CD1c-positive myeloid dendritic cell (primary cell): ENCODE results near the gene CD68.
"Not testable (repeated sequence)": the region's sequence is repeated elsewhere in the genome, so short reads cannot be mapped to it uniquely, and the experiment has no call there.

Source experiments
- DNase-seq: peaks from one replicate; pipeline ENCODE4 v3.0.0-alpha.2; 2016; ENCODE audit errors: extremely low spot score

Gene CD68

DNA sequence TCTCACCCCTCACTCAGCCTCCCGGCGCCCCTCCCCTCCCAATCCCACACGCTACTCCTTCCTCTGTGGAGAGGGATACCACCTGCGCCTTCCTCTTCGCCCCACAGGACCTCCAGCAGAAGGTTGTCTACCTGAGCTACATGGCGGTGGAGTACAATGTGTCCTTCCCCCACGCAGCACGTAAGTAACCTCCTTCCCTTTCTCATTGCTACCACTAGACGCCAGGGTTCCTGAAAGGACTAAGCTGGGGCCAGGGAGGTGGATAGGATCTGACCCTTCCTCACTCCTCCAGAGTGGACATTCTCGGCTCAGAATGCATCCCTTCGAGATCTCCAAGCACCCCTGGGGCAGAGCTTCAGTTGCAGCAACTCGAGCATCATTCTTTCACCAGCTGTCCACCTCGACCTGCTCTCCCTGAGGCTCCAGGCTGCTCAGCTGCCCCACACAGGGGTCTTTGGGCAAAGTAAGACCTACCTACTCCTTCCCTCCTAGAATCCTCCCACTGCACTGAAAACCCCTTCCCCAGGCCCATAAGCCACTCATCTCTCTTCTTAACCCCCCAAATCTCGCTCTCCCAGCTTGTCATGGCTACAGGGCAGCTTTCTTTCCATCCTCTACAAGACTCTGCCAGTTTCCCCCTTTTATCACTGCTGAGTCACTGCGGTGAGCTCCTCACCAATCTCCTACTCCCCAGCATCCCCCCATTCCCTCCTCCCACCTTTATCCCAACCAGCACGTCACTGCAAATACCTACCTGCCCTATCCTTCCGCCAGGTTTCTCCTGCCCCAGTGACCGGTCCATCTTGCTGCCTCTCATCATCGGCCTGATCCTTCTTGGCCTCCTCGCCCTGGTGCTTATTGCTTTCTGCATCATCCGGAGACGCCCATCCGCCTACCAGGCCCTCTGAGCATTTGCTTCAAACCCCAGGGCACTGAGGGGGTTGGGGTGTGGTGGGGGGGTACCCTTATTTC is 1.5 kb downstream of the CD68 start:
- DNase-seq, result peak; percentile 27

- DNase-seq, result no peak
Measured at GRCh38 chr17:7582396-7583252, 3.2 kb downstream of the CD68 start.

- peak; percentile 99 for DNase-seq
Measured at GRCh38 chr17:7583253-7584109, 4.0 kb downstream of the CD68 start, which contains the start of gene MPDU1. TSS of gene MPDU1 (plus strand) at chr17:7583852. CDS start at chr17:7583863, 11 bp downstream.

DNA sequence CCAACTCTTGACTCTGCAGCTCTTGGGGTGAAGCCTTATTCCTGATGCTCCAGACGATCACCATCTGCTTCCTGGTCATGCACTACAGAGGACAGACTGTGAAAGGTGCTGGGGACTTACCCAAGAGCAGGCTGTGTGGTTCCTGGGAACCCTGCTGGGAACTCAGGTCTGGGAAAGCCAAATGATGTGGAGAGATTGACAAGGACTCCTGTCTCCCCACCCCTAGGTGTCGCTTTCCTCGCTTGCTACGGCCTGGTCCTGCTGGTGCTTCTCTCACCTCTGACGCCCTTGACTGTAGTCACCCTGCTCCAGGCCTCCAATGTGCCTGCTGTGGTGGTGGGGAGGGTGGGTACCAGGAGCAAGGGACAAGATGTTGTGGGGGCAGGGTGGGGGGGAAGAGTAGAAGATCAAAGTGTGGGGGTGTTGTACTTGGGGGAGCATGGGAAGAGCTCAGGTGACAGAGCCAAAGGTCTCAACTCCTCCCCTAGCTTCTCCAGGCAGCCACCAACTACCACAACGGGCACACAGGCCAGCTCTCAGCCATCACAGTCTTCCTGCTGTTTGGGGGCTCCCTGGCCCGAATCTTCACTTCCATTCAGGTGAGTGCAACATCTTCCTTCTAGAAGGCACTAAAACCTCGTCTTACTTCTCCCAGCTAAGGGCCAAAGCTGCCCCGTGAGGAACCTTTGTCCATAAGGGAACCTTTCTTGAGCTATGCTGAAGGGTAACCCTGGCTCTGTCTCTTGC is 7.4 kb downstream of the CD68 start:
- no peak for DNase-seq

DNA sequence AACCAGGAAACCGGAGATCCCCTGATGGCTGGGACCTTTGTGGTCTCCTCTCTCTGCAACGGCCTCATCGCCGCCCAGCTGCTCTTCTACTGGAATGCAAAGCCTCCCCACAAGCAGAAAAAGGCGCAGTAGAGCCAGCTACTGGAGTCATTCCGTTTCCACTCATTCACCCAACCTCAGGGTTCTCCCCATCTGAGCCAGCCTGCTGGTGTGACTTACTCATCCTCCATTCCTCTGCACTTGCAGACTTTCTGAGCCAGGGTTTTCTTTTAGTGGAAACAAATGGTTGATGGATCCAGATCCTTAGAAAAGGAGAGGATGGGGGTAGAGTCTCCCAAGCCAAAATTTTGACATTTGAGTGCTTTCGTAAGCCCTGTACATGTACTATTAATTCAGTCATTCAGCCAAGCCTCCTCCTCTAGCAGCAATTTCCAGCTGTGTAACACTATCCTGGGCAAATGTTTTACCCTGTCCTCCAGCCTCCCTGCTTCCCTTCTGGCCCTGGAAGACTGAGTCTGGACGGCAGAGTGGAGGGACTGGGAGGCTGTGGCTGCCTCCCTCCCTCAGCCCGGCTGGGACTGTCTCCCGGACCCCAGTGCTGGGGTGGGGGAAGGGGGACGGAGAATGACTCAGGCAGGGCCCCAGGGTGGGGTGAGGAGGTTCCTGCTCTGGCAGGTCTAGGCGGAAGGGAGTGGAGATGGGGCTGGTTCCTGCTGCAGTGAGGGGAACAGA is 8.1 kb downstream of the CD68 start:
- no peak for DNase-seq

DNA sequence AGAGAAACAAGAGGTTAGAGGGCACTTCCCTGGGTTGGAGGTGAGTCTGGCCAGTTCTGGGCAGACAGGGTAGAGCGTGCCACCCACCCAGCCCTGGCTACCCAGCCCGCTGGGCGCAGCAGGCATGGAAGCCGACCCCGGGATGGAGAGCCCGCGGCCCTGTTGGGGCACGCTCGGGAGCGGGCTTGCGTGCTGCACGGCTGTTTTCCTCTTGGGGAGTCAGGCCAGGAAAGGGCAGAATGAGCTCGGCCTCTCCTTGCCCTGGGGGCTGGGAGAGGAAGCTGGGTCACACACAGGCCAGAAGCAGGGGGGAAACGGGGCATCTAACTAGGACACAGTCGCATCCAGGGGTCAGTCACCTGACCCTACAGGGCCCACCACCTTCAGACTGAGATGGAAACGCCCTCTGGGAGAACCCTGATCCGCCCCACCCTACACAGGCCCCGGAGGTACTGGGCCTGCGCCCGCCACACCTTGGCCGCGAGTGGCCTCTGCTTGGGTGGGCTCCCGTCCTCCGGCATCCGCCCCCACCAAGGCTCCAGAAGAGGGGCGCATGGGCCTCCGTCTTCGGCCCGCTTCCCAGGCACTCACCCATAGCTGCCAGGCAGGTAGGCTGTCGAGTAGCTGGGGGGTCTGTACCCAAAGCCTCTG is 9.2 kb downstream of the CD68 start:
- no peak for DNase-seq

DNA sequence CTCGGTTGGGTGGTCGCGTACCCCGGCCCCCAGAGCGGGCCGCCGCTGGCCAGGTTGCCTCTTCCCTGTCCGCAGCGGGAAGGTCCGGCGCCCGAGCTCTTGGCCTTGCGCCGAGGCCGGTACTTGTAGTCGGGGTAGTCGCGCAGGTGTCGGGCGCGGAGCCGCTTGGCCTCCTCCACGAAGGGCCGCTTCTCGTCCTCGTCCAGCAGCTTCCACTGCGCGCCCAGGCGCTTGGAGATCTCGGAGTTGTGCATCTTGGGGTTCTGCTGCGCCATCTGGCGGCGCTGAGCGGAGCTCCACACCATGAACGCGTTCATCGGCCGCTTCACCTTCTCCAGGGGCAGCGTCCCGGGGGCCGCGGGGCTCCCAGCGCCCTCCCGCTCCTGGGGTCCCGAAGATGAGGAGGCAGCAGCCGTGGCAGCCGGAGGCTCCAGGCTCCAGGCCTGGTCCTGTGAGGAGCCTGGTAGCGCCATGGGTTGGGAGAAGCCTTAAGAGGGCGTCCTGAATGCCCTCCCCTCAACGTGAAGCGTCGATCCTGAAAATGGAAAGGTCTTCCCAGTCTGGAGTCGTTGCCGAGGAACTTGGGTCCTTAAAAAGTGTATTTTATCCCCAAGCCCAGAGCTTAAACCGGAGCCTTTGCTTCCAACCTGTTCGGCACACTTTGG is 9.9 kb downstream of the CD68 start:
- DNase-seq, result peak; percentile 86

DNA sequence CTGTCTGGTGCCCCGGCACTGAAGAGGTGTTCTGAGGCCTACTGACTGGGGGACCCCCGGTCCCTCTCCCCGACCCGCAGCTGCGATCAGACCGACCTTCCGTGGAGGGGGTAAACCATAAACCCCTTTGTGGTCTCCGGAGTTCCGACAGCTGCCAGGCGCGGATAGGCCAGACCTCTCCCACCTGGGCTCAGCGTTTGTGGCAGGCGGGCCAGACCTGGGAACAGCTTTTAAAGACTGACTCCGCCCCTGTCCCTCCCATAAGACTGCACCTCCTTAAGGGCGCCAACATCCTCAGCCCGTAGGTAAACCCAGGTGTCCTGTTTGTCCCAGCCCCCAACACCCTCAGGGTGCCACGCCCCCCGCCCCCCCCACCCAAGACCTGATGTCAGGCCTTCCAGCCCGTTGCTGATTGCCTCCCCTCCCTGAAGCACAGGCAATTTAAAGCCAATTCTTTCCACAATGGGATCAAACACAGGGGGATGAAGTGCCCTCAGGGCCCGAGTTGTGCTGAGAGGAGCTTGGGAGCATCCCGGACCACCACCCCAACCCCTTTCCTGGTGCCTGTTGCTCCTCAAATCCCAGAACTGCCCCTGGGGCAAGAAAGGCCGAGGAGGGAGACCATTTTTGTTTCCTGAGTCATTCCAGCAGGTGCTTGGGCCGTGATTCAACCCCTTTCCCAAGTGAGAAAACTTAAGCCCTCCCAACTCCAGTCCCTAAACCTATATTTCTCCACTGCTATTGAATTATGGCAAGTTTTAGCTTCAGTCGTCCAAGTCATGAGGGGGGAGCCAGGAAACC is 10.7 kb downstream of the CD68 start, which contains the start of gene SOX15:
Gene SOX15, minus strand, starts transcription at position 204 of the 801 bp plus-strand sequence. CDS start 418 bp downstream, outside the sequence.
- no peak for DNase-seq

- DNase-seq, result no peak
Measured at GRCh38 chr17:7590743-7591142, 11.3 kb downstream of the CD68 start.

DNA sequence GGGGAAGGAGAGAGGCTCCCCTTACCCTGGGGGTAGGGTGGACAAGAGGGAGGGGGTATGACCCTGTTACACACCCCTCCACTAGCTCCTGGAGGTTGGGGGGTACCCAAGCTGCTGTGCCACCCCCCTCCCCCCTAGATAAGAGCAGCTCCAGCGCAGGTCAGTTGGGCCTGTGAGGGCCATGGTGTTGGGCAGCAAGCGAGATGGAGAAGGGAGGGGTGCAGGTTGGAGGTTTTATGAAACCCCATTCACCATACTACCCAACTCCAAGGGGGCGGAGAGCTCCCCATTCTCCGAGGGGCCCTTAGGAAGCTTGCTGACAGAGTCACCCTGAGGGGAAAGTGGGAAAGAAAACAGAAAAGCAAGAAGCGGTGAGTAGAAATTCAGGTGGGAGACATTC is 12.2 kb downstream of the CD68 start:
- DNase-seq, result no peak

- DNase-seq, result no peak
Measured at GRCh38 chr17:7592422-7593021, 13.1 kb downstream of the CD68 start.

DNA sequence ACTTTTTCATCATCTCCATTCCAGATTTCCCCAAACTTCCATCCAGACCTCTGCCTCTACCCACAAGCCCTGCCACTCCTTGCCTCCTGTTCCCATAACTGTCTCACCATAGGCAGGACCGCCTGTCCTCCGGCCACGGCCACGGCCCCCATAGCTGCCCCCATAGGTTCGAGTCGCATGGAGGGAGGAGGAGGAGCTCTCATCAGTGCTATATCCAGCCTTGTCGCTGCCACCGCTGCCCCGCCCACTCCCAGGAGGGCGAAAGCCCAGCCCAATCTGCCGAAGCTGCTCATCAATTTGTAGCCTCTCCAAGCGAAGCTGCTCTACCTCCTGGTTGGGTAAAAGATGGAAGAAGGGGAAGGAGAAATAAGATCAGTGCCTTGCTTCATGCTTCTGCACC is 13.9 kb downstream of the CD68 start:
- DNase-seq, result no peak

- not testable (repeated sequence) for DNase-seq
Measured at GRCh38 chr17:7597561-7597960, 18.1 kb downstream of the CD68 start.

DNA sequence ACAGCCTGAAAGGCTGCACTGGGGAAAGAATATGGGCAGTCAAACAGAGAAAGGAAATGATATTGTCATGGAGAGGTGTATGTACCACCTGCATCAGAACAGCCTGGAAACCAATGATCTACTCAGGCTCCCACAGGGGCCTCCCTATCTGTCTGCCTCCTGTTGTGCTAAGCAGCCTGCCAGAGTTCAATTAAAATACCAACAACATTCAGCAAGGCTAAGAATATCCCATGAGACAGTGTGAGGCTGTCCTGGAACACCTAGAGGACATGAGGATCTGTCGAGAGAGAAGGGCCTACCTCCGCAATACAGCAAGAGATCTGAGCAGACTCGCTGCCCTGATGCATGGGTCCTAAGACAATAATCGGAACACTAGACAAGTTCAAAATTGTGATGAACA is 26.8 kb downstream of the CD68 start:
- DNase-seq, result no peak

- no peak for DNase-seq
Measured at GRCh38 chr17:7610641-7611040, 31.2 kb downstream of the CD68 start.

DNA sequence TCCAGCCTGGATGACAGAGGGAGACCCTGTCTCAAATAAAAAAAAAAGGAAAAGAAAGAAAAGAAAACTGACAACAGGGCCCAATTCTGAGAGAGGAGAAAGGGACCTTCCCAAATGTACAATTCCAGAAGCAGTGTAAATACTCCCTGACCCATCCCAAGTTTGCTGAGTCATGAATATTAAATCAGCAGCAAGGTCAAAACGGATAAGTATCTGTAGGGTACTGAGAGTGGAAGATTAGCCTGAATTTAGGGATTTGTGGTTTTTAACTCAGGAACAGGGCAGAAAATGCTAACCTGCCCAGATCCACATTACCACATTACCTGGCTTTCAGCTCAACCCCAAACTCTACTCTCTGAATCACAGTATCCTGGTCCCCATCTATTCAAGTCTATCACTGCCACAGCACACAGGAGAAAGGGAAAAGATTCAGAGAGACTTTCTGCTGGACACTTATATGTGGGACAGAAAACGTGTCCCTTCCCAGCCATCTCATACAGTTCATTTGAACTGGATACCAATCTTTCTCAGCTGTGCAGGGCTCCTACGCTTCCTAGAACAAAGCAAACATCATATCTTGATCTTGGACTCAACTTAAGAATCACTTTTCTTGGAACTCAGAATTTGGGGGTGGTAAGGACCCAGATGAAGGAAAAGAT is 32.3 kb downstream of the CD68 start:
- no peak for DNase-seq

DNA sequence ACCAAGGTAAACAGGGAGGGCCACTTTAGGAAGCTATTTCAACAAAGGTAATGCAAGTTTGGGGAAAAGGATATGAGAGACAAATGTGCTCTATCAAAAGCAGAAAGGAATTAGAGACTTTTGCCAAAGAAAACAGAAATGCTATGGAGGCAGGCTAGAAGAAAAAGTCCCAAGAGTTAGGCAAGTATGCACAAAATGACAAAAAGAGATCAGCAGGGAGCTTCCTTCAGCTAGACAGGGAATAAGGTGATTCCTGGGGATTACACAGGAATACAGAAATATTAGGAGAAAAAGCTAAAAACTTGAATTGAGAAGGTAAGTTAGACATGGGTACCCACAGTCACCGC is 32.8 kb downstream of the CD68 start:
- DNase-seq, result no peak
